ENCODE measurements around the gene ELOA2.
"Not testable (repeated sequence)": the region's sequence is repeated elsewhere in the genome, so short reads cannot be mapped to it uniquely, and the experiment has no call there.

Gene ELOA2

GRCh38 chr18:47023769-47024465, 11.5 kb downstream of the ELOA2 start:
- not testable (repeated sequence) for H3K4me3 ChIP-seq (ENCODE audit: low read depth, low read length)

DNA sequence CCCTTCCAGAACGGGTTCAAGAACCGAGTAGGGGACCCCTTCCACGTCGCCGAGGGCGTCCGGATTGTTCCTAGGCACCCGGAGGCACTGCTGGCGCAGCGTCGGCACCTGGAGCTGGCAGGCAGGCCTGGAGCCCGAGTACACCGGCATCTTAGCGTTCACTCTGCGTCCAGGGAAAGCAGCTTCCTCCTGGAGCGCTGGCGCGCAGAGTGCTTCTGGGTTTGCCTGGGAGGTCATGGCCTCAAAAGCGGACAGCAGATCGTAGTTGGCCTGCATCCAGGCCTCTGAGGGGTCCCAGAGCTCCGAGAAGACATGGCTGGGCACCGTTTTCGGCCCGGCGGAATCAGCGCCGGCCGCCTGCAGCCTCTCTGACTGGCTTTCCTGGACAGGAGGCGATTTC, 12.6 kb downstream of the ELOA2 start:
- H3K4me3 ChIP-seq (ENCODE audit: low read depth, low read length) = not testable (repeated sequence)

- not testable (repeated sequence) for H3K4me3 ChIP-seq (ENCODE audit: low read depth, low read length)
Measured at GRCh38 chr18:47020757-47021156, 14.7 kb downstream of the ELOA2 start.

DNA sequence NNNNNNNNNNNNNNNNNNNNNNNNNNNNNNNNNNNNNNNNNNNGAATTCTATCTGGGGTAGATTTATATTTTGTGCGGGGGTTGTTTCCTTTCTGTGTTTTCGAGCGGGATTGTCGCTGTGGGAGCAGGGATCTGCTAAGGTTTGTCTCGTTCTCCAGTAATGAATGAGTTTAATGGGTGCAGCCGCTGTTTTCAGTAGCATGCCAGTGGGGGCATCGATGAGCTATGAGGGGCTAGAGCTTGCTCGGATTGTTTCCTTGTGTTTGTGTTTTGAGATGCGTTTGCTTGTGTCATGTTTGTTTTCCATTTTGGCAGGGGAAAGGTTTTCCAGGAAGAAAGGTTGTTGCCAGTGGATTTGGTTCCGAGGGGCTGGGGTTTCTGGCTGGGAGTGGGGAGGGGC, 15.6 kb downstream of the ELOA2 start:
- not testable (repeated sequence) for H3K4me3 ChIP-seq (ENCODE audit: low read depth, low read length)

Data from iPS-11a (cell line).